Activated naive CD4-positive, alpha-beta T cell (primary cell): Measurements from ENCODE around the gene NFE2L3.

ENCODE experiments used
- DNase-seq, 4 experiments: peaks; one replicate each; lab custom pipeline; 2025; lab: John Stamatoyannopoulos, UW

Gene NFE2L3

GRCh38 chr7:26199301-26200037 lies 47.5 kb downstream of the NFE2L3 start:
- peak in 3 of 4 experiments; percentile 48 to 59 (median 58) for DNase-seq

GRCh38 chr7:26200038-26200443 lies 48.0 kb downstream of the NFE2L3 start:
- DNase-seq = peak; percentile 59 to 78 (median 74)

- DNase-seq = peak; percentile 96 to 98 (median 97)
Observed at GRCh38 chr7:26200444-26201246, 48.6 kb downstream of the NFE2L3 start, which contains the start of gene HNRNPA2B1. Gene HNRNPA2B1 (minus strand): TSS chr7:26200746. CDS start chr7:26200577, 169 bp downstream.

- peak; percentile 77 to 89 (median 88) for DNase-seq
Observed at GRCh38 chr7:26201247-26202018, 49.4 kb downstream of the NFE2L3 start, which contains the start of gene CBX3. Gene CBX3 (plus strand): TSS chr7:26201745. CDS start chr7:26202999, 1,254 bp downstream.

GRCh38 chr7:26202019-26202990 lies 50.3 kb downstream of the NFE2L3 start:
- DNase-seq = peak; percentile 43 to 66 (median 56)

- DNase-seq = no peak
Observed at GRCh38 chr7:26203016-26203415, 51.0 kb downstream of the NFE2L3 start.

GRCh38 chr7:26208040-26208439 lies 56.0 kb downstream of the NFE2L3 start:
- no peak for DNase-seq

- no peak for DNase-seq
Observed at GRCh38 chr7:26212921-26213718, 61.1 kb downstream of the NFE2L3 start.

- DNase-seq = no peak
Observed at GRCh38 chr7:26213807-26214515, 62.0 kb downstream of the NFE2L3 start.

- no peak for DNase-seq
Observed at GRCh38 chr7:26216049-26216448, 64.1 kb downstream of the NFE2L3 start.

- DNase-seq = no peak
Observed at GRCh38 chr7:26224359-26224758, 72.4 kb downstream of the NFE2L3 start.

- no peak for DNase-seq
Observed at GRCh38 chr7:26227987-26228386, 76.0 kb downstream of the NFE2L3 start.

GRCh38 chr7:26233902-26234511 lies 82.0 kb downstream of the NFE2L3 start:
- no peak for DNase-seq
